ENCODE data around the gene TYW1B.
"Not testable (repeated sequence)": the region's sequence is repeated elsewhere in the genome, so short reads cannot be mapped to it uniquely, and the experiment has no call there.

DNA sequence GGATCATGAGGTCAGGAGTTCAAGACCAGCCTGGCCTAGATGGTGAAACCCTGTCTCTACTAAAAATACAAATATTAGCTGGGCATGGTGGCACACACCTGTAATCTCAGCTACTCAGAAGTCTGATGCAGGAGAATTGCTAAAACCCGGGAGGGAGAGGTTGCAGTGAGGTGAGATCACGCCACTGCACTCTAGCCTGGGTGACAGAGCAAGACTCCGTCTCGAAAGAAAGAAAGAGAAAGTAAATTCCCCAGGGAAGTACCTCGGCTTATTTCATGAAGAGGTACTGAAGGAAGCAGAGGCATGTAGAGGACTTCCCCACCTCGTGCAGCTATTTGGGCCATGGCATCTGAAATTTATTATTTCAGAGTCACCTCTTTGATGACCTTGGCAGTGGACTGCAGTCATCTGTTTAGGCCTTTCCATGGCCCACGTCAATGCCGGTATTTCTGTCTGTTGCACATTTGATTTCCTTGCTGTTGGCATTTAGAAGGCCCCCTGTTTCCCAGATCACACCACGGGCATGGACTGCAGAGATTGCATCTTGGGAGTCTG is 30.9 kb upstream of the TYW1B start:
- TF ChIP-seq, protein P1, sequence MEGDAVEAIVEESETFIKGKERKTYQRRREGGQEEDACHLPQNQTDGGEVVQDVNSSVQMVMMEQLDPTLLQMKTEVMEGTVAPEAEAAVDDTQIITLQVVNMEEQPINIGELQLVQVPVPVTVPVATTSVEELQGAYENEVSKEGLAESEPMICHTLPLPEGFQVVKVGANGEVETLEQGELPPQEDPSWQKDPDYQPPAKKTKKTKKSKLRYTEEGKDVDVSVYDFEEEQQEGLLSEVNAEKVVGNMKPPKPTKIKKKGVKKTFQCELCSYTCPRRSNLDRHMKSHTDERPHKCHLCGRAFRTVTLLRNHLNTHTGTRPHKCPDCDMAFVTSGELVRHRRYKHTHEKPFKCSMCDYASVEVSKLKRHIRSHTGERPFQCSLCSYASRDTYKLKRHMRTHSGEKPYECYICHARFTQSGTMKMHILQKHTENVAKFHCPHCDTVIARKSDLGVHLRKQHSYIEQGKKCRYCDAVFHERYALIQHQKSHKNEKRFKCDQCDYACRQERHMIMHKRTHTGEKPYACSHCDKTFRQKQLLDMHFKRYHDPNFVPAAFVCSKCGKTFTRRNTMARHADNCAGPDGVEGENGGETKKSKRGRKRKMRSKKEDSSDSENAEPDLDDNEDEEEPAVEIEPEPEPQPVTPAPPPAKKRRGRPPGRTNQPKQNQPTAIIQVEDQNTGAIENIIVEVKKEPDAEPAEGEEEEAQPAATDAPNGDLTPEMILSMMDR (IDR thresholded peaks at IDR 0.05), result not testable (repeated sequence)
- not testable (repeated sequence) for TF ChIP-seq POLR2A (IDR thresholded peaks at IDR 0.05)
